ENCODE results near the gene SRSF8. TPM values are rescaled to one million over a fixed set of nuclear protein-coding genes. Genes with fewer than 3 reads are reported as not detected.

Gene SRSF8
- total RNA-seq, 1 experiment from 2014 or later = 17.0 TPM

Other genes with a start within 250 kb of the SRSF8 start
- 45.6 and 49.5 TPM in 2 replicates for gene CWC15, start 93.4 kb upstream of the SRSF8 start, total RNA-seq (2014; rRNA removed)
- gene KDM4D, start 93.2 kb upstream of the SRSF8 start, total RNA-seq (2014; rRNA removed) = 1.9 and 2.8 TPM in 2 replicates
- not detected in 2 replicates for gene KDM4E, start 41.7 kb upstream of the SRSF8 start, total RNA-seq (2014; rRNA removed)
- gene KDM4F, start 17.5 kb upstream of the SRSF8 start, total RNA-seq (2014; rRNA removed) = not detected in 2 replicates
- 26.8 and 30.0 TPM in 2 replicates for gene ENDOD1, start 22.9 kb downstream of the SRSF8 start, total RNA-seq (2014; rRNA removed)
- 0.83 and 1.4 TPM in 2 replicates for gene SESN3, start 164.3 kb downstream of the SRSF8 start, total RNA-seq (2014; rRNA removed)